Stimulated activated CD4-positive, alpha-beta T cell treated with anti-CD3 and anti-CD28 coated beads, Interleukin-1b, Interleukin-23, amount 100 ng/mL, for 48 hours (primary cell): Measurements from ENCODE around the gene DUOX1.

Source experiments
- DNase-seq: peaks from one replicate; pipeline ENCODE4 v3.0.0-alpha.2; 2020

The DUOX1 gene

DNA sequence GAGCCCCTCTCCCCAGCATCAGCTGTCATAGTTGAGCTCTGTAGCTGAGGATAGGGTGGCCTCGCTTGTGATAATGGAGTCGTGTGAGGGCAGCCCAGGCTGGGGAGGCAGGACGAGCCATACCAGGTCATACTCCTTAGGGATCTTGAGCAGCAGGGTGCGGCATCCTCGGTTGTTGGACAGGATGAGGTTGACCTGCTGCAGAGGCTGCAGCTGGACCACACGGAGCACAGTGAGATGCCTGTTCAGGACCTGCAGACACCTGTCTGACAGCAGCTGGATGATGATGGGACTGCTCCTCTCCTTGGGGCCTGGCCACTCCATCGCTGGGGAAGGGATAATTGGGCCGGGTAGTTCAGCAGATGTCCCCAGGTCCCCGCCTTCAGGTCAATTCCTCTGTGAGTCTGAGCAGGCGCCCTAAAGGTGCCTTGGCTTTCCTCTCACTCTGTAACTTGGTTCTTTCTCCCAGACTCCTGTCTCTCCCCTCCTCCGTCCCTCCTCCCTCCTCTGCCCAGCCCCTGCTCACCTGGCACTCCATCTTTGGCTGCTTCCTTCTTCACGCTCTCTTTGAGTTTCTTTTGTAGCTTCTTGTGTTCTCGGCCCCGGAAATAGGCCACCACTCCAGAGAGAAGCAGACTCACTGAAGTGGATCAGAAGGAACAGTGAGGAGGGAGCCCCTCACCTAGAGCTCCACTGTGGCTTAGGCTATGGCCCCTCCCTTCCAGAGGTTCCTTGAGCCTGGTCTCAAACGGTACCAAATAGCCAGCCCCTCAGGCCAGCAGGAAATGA is 23.6 kb upstream of the DUOX1 start:
- DNase-seq: no peak

DNA sequence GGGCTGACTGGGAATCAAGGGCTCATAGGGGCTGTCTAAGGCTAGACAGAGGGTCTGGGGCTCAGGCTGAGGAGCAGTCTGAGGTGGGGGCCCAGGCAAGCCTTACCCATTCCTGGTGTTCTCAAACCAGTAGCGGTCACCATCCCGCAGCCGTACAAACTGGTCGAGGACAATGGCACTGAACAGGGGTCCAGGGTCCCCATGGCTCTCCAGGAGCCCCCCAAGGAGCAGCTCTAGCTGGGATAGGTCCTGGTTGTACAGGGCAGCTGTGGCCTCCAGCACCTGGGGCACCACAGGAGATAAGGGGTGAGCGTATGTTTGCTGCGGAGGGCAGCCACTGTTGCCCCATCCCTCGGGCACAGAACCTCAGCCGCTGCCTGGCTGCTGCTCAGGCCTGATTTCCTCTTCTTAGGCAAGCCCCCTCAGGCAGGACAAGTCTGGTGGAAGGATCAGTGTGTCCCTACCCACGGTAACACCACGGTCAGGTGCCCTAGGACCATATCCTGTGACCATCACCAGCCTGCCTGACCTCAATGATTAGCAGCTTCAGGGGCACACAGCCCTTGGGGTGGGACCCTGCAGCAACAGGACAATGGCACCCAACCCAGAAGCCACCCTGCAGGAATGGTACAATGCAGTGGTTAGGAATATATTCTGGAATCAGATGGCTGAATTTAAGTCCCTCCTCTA is 21.7 kb upstream of the DUOX1 start:
- DNase-seq: no peak

DNA sequence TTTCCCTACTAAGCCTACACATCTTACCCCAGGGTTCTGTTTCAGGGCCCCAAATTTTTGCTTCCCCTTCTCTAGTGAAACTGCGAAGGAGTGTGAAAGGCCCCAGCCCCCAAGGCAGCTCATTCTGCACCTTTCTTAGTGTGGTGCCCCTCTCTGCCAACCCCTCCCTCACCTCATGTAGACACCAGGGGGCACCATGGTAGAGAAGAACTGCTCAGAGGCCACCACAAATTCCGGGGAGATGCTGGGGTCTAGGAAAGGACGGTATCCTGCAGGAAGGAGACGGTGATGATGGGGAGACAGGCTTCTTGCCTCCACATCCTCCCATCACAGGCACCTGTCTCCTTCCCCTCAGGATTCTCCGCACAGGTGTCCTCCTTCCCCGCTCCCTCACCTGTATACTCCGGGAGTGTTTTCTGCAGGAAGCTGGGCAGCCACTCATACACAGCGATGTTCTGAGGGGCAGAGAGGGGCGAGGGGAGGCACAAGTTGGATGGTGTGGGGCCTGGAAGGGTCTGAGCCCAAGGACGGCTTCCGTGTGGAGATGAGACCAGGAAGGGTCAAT is 19.5 kb upstream of the DUOX1 start:
- DNase-seq: no peak

DNA sequence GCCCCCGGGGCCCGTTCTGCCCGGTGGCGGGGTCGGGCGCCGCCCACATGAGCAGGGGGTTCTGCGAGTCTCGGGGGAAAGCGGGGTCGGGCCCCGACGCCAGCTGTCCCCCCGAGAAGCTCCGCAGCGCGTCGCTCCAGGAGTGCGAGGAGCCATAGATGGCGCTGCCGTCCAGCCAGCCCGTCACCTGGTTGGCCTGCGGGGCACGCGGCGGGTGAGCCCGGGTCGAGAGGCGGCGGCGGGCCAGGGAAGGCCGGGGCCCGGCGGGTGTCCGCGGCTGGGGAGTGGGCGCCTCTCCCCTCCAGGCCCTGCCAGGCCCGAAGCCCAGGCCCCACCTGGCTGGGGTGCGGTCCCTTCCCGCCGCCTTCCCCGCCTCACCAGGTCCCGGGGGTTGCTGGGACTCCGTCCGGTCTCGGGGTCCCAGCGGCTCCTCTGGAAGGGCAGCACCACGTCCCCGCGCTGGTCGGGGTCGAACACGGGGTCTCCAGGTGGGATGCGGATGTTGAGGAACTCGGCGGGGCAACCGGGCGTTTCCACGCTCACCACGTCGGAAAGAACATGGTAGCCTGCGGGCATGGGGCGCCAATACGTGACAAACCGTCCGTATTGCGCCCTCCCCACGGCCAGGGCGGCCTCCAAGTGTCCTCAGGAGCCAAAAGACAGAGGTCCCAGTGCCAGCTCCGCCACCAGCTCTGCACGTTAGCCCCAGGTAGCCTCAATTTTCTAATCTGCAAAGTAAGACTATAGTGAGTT is 18.2 kb upstream of the DUOX1 start:
- DNase-seq: no peak

DNA sequence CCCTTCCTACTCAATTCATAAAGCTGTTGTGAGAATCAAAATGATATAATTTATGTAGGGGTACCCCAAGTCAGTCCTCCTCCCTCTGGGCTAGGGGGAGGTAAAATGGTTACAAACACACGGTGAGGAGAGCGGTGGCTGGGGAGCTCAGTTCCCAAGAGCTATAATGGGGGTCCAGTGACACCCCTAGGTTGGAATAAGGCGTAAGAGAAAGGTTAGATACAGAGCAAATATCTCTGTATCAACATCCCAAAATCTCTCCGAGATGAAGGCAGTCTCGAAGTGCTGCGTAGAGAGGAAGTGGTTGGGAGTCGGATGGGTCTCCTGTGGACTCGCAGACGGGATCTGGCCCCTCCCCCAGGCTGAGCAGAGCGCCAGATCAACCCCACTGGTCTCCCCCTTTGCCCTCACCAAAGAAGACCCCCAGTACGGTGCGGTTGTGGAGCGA is 17.6 kb upstream of the DUOX1 start:
- DNase-seq: no peak

DNA sequence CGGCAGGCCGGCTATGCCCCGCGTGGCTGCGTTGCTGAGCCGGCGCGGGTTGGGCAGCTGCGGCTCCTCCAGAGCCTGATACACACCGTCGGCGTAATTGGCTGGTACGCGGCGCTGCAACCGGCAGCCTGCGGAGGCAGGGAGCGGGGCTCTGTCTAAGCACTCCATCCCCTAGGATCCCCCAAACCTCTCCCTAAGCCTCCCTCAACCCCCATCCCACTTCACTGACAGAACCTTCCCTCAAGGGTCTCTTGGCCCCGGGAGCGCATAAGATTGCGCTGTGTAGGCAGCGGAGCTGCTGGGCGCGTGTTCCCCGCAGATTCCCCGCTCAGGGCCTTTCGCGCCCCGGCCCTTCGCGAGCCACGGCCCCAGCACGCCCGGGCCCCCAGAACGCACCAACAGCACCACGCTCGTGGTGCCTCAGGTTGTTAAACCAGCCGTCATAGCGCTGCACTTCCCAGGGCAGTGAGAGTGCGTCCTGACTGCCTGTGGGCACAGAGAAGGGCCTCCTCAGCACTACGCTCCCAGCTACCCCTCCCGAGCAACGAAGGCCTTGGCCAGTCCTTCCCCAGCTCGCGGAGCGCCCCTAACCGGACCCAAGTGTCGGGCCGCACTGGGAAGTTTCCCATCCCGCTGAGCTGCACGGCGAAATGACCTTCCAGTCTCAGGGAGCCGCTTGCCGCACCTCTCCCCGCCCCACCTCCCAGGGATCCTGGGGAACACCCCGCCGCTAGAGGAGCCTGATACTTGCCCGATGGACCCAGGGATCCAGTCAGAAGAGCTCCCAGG is 17.0 kb upstream of the DUOX1 start:
- no peak for DNase-seq

DNA sequence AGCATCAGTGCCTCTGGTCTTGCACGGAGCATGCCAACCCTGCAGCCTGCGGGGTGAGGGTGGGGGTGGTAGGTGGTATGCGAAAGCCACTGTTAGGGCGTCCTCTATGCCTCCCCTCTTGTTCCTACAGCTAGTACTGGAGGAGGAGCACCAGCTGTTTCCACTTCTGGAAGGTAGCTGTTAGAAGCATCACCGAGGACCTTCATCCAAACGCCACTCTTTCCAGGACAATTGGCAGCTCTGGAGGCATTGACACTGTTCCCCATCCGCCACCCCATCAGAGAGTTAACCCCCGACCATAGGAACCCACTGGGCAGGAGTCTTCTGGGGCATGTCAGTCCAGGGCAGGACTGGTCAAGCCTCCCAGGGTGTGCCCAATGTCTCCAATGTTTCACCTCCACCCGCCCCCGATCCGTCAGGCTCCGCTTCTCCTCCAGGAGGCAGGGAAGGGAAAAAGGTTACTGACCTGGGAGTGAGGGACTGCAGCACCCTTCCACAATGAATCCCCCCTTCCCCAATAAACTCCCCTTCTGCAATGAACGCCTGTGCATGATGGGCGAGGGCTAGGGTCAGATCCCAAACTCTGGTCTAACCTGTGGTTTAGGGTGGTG is 16.3 kb upstream of the DUOX1 start:
- DNase-seq: no peak

DNA sequence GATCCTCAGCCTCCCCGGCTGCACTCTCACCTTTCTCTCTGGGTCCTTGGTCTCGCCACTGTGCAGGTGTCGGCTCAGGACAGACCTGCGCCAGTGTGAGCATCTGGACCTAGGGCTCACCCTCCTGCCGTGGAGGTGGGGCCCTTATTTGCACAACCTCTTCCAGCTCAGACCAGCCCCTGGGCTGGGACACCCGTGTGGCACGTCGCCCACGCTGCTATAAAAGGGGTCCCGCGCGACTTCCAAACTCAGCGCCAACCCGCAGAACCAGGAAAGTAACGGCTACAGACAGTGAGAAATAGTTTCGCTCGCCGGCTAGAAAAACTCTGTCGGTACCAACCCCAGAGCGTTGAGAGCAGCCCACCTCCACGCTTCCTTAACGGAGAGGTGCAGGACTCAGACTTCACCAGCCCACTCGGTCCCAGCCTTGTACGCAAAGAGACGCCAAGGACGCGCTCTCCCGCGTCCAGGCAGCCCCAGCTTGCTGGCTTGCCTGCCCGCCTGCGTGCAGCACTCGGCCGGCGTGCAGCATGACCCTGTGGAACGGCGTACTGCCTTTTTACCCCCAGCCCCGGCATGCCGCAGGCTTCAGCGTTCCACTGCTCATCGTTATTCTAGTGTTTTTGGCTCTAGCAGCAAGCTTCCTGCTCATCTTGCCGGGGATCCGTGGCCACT is 15.6 kb upstream of the DUOX1 start, which contains the start of the genes DUOX2 and DUOXA2:
Gene DUOX2, minus strand, starts transcription at position 97 of the 675 bp plus-strand sequence. CDS start 761 bp downstream, outside the sequence.
Gene DUOXA2, plus strand, starts transcription at position 251 of the 675 bp plus-strand sequence. Its CDS starts 280 bp downstream, at position 531.
- DNase-seq: no peak

DNA sequence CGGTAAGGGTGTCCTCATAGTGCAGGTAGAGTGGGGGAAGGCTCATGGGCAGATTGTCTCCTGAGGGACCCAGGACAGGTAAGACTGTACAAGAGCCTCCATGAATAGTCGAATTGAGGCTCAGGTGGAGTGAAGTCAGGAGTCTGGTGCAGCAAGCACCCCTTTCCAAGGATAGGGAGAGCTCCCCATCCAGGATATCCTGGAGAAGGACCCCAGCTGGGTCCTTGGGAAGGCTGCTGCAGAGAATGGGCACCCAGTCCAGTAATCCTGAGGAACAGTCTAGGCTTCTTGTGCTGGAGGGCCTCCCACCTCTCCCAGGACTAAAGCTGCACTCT is 15.1 kb upstream of the DUOX1 start:
- no peak for DNase-seq

DNA sequence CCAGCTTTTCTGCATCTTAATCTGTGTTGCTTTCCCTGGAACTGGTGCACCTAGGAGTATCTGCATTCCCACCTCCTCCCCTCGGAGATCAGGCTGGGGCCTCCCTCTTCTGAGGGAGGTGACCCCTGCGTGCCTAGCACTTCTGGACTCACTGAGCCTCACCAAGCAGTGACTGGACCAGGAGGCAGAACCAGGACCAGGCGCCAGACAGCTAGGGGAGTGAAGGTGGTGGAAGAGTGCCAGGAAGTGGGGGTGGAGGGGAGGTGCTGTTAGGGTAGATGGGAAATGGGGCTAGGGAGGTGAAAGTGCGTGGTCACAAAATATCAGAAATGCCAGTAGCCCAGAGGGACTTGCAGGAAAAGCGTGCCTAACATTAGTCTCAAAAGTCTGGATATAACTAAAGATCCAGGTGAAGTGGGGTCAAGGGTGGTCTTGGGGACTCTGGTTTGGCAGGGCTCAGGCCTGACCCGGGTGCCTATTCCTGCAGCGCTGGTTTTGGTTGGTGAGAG is 14.4 kb upstream of the DUOX1 start:
- DNase-seq: no peak

DNA sequence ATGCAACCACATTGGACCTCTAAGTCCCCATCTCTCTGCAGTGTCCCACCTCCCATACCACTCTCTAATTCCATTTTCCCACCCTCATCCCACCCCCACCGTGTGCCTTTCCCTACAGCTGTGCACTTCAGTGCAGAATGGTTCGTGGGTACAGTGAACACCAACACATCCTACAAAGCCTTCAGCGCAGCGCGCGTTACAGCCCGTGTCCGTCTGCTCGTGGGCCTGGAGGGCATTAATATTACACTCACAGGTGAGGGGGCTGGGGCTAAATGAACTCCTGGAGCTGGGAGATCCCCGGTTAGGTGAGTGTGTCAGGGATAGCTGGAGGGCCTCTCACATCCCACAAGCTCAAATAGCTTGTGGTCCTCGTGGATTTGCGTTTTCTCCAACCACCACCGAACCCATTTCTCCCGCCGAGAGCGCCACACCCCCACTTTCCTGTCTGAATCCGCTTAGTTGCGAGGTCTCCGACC is 13.8 kb upstream of the DUOX1 start:
- DNase-seq: no peak

DNA sequence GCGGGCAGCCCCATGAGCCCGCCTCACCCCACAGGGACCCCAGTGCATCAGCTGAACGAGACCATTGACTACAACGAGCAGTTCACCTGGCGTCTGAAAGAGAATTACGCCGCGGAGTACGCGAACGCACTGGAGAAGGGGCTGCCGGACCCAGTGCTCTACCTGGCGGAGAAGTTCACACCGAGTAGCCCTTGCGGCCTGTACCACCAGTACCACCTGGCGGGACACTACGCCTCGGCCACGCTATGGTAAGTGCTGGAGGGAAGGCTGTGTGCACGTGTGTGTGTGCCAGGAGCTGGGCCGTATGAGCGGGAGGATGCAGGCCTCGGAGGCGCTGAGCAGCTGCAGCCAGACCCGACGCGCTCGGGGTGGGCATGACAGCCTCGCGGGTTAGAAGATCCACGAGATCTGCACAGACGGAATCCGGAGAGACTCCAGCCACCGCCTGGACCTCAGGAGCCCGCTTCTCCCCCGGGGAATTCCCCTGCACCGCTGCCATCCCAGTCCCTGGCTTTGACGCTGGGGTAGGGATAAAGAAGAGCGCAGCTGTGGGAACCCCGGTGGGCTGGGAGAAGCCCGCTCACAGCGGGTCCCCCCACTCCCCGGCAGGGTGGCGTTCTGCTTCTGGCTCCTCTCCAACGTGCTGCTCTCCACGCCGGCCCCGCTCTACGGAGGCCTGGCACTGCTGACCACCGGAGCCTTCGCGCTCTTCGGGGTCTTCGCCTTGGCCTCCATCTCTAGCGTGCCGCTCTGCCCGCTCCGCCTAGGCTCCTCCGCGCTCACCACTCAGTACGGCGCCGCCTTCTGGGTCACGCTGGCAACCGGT is 13.1 kb upstream of the DUOX1 start:
- no peak for DNase-seq

DNA sequence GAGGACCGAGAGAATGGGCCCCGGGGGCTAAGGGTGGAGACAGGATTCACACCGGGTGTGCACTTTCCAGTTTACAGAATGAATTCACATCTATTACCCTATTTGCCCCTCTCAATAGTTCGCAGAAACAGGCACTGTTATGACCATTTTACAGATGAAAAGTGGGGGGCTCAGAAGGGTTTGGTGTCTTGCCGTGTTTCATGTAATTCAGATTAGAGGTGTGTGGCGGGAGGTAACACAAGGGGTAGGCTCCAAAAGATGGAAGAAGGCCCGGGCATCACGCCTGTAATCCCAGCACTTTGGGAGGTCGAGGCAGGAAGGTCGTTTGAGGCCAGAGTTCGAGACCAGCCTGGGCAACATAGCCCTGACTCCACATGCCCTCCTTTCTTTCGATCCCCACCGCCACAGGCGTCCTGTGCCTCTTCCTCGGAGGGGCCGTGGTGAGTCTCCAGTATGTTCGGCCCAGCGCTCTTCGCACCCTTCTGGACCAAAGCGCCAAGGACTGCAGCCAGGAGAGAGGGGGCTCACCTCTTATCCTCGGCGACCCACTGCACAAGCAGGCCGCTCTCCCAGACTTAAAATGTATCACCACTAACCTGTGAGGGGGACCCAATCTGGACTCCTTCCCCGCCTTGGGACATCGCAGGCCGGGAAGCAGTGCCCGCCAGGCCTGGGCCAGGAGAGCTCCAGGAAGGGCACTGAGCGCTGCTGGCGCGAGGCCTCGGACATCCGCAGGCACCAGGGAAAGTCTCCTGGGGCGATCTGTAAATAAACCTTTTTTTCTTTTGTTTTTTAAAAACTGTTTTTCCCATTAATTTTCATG is 12.3 kb upstream of the DUOX1 start:
- no peak for DNase-seq

DNA sequence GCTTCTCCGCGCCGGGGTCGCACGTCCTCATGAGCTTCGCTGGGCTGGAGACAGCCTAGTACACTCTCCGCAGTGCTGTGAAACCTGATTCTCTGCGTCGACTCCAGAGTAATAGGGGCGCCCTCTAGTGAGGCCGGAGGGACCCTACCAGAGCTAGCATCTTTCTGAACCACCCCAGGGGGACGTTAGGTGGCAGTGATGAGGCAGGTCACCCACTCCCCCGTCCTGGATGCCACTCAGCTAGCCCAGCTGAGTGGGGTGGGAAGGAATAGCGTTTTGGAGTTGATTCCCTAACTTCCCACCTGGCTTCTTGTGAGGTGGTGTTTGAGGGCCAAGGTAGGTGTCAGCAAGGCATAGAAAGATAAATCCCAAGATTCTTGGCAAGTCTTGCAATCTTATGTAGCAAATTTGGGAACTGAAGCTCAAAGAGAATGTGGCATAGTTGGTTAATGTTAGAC is 11.6 kb upstream of the DUOX1 start:
- DNase-seq: peak; percentile 87

DNA sequence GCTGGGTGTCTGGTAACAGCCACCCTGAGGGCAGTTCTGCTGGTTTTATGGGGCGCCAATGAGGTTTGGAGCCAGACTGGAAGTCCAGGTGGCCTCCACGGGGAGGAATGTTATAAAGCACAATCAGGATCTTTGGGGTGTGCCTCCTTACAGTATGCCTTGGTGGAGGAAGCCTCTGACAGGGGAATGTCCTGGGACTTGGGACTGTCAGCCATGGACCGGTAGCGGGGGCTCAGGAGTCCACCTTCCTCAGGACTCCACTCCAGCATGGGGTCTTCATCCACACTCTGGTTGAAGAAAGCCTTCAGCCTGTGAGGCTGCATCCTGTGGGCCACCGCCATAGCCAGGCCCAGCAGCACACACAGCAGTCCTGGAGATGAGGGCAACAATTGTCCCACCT is 10.8 kb upstream of the DUOX1 start:
- no peak for DNase-seq

DNA sequence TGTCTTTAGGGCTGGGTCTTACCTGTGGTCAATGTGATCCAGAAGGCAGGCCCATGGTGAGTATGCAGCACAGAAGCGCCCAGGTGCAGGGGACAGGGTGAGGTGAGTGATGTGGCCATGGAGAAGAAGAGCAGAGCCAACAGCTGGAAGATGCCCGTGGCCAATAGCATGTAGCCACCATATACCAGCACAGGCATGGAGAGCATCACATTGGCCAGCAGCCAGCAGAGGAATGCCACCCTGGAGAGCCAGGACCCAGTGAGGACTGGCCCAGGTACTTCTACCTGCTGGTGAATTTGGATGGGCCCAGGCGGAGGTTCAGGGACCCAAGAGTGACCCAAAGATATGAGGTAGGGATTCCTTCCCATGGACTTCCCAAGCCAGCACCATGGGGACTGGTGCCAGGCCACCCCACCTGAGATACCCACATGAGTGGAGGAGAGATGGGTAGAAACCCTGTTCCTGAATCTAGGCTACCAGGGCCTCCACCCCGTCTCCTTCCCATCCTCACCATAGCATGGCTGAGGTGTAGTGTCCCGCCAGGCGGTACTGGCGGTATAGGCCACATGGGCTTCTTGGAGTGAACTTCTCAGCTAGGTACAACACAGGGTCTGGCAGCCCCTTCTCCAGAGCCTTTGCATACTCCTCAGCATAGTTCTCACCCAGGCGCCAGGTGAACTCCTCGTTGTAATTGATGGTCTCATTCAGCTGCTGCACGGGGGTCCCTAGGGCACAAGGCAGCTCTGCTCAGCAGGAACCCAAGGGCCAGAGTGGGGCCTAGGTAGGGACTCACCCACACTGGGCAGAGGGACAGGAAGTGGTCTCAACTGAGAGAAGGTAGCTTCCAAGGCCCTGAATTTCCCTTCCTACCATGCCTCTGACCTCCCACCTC is 9.5 kb upstream of the DUOX1 start:
- no peak for DNase-seq

DNA sequence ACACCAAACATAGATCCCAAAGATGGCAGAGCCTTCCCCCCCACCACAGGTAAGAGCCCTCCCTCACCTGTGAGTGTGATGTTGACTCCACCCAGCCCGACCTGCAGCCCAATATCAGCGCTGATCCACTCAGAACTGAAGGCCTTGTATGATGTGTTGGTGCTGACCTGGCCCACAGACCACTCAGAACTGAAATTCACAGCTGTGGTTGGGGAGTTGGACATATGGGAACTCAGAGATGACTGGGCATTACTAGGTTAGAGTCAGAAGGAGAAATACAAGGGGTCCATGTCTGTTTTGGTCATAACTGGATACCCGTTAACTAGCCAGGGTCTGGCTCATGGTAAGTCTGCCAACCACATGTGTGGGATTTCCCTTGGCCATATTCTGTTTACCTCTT is 8.8 kb upstream of the DUOX1 start:
- no peak for DNase-seq
